Measurements from ENCODE around the gene BRD3.
A peak's percentile ranks its signal among the peaks of the same experiment; 100 is the strongest.
"Not testable (repeated sequence)": the region's sequence is repeated elsewhere in the genome, so short reads cannot be mapped to it uniquely, and the experiment has no call there.

The BRD3 gene

DNA sequence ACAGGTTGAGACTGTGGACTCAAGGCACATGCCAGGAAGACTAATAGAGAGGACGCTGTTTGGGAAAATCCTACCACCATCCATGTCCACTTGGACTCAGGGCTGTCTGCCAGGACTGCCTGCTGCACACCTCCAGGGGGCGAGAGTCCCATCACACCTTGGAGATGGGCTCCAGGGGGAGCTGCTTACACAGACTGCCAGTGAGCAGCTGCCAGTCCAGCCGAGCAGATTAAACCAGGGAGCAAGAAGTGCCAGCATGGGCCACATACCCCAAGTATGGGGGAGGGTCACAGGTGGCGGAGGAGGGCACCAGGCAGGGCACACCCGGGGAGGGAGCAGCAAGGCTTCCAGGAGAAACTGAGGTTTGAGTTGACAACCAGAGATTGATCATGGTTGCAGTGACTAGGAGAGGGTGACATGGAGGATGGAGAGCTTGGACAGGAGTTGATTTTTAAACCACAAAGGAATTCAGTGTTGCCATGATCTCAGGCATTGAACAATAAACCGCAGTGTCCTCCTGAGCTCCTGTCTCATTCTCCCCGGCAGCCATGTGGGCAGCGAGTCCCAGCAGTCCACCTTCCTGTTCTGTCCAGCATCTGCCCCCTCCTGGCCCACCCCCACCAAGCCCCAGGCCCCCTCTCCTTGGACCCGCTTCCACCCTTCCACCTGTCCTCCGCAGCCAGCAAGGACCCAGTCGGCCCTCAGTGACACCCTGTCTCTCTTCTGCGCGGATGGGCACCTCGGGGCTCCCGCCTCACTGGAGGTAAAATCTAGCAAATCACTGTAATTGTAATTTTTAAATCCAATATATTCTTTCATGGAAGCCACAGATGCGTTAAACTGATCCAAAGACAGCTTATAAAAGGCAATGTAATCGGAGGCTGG is 72.6 kb downstream of the BRD3 start:
- FAIRE-seq = no peak
- DNase-seq (ENCODE audit: insufficient read length, low spot score) = no peak

DNA sequence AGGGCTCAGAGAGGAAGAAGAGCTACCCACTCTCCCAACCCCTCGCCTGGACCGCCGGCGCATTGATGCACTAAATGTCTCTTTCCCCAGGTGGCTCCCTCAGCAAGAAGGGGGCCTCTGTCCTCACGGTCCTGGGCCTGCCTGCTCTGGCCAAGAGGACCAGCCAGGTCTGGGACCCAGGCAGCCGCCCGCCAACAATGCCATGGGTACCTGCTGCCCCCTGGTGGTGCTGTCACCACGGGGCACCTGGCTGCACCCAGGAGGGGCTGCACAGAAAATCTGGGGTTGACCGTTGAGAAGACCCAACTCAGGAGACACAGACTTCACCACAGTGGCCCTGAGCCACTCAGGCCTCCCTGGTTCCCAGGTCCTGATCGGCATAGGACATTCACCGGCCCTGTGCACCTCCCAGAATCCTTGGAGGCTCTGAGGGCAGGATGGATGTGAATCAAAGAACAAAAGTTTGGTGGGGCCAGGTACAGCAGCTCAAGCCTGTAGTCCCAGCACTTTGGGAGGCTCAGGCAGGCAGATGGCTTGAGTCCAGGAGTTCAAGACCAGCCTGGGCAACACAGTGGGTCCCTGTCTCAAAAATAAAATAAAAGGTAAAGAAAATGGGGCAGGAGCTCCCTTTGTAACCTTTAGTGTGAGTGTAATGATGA is 73.3 kb downstream of the BRD3 start:
- FAIRE-seq (peak; percentile 76), DNase-seq (ENCODE audit: insufficient read length, low spot score) (peak; percentile 75)

DNA sequence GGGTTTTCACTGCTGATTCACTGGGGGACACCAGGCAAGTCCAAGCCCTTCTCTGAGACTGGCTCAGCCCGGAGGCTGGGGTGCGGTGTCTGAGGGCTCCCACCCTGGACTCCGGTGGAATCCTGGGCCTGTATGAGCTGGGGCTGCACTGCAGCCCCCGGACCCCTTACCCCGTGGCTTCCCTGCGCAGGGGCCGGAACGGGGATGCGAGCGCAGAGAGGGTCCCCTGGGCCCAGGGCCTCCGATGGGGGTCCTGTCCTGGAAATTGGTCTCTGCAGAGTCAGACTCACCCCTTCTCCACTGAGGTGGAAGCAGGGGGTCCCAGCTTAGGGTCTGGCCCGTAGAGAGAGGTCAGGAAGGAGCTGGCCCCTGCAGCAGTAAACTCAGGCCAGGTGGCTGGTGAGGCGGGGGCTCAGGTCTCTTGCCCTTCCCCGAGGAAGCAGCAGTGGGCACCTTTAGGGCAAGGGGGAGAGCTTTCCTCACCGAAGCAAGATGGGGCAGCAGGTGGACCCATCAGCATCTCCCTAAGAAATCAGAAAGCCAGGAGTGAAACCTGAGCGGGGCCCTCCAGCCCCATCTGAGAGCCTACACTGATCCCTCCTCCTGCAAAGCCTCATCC is 74.1 kb downstream of the BRD3 start:
- DNase-seq (ENCODE audit: insufficient read length, low spot score) = no peak
- FAIRE-seq = no peak

DNA sequence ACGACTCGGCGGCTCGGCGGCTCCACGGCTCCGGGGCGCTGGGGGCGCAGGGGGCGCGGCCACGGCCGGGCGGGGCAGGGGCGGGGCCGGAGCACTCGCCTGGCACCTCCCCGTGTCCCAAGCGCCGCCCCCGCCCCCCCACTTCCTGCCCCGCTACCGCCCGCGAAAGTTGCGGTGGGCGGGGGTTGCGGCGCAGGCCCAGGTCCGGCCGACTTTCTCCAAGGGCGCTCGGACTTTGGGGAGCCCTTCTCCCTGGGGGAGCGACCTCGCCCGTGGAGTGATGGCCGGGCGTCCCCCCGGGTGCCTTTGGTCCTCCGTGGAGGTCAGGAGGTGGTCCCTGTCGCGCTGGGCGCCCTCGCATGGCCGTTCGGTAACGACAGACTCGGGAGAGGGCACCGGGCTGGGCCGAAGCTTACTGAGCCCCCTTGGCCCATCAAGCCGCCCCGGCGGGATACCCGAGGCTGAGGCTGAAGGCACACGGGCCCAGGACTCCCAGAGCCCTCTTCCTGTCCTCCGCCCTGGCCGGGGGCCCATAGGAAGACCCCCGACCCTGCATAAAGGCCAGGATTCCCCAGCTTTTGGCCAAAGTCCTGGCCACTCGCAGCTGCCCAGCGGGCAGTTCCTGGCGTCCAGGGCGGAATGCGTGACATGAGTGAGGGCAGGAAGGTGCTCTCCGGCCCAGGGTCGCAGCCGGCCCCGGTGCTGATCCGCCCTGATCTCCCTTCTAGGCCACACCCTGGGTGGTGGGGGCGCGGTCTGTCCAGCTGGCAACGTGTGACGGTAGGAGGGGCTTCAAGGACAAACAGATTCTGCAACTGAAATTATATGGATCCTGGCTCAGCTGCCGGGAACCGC is 74.8 kb downstream of the BRD3 start:
- FAIRE-seq (peak; percentile 57), DNase-seq (ENCODE audit: insufficient read length, low spot score) (peak; percentile 67)

DNA sequence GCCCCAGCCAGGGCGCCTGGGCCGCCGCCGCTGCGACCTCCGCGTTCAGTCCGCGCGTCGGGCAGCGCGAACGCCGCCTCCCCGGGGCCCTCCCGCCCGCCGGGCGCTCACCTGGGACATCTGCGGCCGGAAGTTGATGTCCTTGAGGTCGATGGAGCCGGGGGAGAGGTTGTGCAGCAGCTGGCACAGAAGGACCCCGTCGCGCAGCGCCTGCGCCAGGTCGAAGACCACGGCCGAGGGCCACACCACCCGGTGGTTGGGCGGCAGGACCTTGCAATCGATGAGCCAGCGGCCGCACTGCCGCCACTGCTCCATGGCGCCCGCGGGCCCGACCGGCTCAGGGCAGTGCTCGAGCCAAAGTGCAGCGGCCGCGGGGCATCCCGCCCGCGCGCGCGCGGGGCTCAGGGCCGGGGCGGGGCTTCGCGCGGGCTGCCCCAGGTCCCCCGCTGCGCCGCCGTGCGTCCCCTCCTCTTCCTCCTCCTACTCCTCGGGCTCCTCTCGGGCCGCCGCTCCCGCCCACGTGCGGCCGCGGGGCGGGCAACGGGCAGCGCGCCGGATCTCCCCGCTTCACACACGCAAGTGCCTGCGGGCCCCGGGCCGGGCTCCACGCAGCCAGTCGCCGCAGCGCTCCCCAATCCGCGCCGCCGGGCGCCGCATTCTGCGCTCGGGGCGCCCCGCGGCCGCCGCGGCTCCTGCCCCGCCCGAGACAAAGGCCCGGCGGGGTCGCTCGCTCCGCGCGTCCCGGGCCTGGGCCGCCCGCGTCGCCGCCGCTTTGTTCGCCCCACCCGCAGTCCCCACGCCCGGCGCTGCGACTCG is 75.7 kb downstream of the BRD3 start, which contains the start of gene VAV2:
Gene VAV2 (minus strand): TSS at position 361 of the 816 bp plus-strand sequence. CDS start 46 bp downstream, at position 315.
- peak; percentile 27 for DNase-seq (ENCODE audit: insufficient read length, low spot score)
- no peak for FAIRE-seq

DNA sequence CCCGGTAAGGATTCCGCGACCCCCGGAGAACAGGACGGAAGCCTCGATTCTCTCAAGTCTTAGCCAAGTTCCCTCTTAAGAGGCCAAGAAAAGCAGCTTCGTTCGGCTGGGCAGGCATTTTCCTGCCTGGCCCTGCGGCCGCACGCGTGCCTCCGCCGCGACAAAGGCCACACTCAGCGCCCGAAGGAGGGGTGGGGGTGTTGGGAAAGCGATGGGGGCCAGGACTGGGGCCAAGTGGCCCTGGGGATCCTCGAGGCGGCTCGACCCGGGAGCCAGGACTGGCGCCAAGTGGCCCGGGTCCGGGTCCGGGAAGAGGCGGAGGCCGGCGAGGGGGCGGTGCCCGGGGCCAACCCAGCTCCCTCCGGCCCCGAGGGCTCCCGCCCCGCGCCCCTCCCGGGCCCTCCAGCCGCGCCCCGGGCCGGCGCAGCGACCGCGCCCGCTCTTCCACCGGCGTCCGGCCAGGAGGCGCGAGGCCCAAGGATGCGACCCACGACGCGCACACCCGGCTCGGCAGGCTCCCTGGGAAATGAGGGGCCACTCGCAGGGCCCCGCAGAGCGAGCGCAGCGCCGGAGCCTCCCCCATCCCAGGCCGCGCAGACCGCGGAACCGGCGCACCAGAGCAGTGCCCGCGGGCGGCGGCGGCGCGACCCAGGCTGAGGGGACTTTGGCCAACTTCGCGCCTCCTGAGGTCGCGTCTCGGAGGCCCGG is 76.5 kb downstream of the BRD3 start:
- no peak for FAIRE-seq
- no peak for DNase-seq (ENCODE audit: insufficient read length, low spot score)

DNA sequence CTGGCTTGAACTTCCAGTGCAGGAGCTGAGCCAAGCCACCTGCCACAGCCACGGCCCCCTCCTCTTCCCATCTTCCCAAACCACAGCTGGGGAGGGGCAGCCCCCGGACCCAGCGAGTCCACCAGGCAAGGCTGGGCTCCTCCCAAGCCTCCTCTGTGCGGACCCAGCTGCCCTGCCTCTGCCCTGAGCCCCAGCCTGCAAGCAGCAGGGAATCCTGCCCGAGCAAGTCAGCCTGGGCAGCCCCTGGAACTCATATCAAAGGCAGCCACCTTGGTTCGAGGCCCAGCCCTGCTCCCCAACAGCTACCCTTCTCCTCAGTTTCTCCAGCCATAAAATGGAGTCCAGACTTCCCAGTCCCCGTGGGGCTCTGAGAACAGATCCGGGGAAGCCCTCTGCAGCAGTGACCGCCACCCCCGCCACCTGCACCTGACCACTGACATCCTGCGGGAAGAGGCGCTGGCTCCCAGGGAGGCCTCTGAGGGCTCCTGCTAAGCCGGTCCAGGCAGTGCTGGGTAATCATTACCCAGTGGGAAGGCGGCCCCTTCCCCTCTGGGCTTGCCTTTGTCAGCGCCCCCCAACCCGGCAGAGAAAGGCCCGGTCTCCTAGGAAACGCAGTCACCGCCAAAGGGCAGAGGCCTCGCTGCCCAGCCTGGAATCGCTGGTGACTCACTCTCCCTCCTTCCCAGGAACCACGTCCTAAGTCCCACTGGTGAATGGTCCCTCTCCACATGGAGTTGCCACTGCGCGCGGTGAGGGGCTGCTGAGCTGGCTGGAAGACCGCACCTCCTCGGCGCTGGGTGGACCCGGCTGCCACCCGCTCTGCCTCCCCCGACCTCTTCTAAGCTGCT is 77.2 kb downstream of the BRD3 start:
- peak; percentile 55 for DNase-seq (ENCODE audit: insufficient read length, low spot score)
- FAIRE-seq = no peak

DNA sequence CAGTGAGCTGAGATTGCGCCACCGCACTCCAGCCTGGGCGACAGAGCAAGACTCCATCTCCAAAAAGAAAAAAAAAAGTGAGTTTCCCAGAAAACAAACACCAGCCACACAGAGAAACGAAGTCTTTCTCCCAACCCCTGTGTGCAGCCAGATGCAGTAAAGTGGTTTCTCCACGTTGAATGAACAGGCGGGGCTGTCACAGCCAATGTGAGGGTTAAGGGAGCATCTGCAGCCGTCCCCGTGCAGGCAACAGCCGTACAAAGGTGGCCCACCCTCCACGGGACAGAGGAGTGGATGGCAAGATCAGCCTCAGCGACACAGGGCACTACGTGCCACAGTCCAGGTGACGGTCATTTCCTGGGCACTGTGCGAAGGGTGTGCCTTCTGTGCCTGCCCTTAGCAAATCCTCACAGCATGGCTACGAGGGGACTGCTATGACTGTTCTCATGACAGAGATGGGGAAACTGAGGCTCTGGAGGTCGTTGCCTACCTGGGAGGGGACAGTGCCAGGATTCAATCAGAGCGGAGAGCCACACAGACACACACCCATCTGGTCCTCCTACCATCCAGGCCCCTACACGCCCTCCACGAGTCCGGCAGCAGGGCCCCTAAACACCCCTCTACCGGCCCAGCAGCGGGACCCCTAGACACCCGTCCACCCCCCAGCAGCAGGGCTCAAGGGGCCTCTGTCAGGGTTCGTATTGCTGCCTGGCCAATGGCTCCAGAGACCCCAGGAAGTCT is 78.0 kb downstream of the BRD3 start:
- FAIRE-seq (no peak), DNase-seq (ENCODE audit: insufficient read length, low spot score) (no peak)

DNA sequence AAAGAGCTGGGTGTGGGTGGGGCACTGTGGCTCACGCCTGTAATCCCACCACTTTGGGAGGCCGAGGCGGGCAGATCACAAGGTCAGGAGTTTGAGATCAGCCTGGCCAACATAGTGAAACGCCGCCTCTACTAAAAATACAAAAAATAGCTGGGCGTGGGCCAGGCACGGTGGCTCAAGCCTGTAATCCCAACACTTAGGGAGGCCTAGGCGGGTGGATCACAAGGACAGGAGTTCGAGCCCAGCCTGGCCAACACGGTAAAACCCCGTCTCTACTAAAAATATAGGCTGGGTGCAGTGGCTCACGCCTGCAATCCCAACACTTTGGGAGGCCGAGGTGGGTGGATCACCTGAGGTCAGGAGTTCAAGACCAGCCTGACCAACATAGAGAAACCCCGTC is 79.1 kb downstream of the BRD3 start:
- not testable (repeated sequence) for DNase-seq (ENCODE audit: insufficient read length, low spot score); FAIRE-seq

DNA sequence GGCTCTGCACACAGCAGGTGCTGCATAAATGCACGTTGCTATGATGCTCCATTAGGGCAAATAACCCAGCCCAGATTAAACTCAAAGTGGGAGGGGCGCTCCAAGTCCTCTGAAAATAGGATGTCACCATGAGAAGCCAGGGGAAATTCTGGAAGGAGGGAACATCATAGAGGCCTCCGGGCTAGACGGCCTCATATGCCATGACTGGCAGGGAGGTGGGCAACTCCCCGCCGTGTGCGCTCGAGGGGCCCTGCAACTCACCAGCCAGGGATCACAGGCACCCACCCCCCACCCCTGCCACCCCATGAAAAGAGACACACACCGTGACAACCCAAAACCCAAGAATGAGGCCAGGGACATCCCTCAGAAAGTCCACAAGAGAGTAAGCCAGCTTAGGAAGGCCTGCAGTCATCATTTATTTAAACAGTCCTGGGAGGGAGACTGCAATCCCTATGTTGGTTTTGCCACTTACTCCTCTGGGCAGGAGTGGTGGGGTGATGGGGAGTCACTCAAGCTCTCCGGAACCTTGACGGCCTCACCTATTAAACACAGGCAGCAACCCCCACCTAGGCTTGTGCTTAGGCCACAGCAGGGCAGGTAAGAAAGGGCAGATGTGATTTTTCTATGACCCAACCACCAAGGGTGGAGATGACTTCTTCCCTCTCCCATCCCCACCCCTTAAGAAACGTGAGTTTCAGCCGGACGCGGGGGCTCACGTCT is 79.7 kb downstream of the BRD3 start:
- DNase-seq (ENCODE audit: insufficient read length, low spot score) = no peak
- FAIRE-seq = no peak

DNA sequence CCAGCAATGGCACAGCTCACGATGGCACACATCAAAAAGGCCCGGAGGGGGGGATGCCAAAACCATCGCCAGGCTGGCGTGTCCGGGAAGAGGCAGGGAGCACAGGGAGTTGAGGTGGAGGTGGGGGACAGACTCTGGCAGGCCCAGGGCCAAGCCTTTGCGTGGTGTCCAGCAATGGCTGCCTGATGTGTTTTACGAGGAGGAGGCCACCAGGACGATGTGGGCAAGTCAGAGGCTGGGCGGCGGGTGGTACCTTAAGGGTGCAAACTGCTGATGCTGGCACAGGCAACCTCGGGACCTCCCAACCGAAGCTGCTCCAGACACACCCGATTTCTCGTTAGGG is 80.4 kb downstream of the BRD3 start:
- DNase-seq (ENCODE audit: insufficient read length, low spot score) (no peak), FAIRE-seq (no peak)

DNA sequence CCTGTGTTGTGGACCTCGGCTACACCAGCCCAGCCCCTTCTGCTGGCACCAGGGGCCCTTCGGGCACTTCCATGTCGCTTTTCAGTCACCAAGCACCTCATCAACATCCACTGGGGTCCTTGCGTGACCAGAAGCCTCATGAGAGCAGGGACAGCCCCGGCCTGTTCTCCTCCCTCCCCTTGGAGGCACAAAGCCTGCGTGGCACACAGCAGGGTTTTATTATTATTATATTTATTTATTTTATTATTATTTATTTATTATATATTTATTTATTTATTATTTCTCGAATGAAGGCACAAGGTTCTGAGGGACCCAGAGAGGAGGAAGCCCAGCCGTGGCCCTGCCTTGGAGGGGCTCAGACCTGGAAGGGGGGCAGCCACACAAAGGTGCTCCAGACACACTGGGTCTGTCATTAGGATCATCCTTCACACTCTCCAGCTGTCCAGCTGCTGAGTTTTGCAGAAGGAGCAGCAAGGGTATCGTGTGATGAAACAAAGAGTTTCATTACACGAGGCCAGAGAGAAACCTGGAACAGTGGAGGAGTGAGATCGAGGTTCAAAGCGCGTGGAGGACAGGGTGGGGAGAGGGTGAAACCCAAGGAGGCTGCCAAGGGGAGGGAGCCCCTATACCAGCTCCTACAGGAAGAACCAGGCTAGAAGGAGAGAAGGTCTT is 80.9 kb downstream of the BRD3 start:
- no peak for DNase-seq (ENCODE audit: insufficient read length, low spot score)
- no peak for FAIRE-seq

DNA sequence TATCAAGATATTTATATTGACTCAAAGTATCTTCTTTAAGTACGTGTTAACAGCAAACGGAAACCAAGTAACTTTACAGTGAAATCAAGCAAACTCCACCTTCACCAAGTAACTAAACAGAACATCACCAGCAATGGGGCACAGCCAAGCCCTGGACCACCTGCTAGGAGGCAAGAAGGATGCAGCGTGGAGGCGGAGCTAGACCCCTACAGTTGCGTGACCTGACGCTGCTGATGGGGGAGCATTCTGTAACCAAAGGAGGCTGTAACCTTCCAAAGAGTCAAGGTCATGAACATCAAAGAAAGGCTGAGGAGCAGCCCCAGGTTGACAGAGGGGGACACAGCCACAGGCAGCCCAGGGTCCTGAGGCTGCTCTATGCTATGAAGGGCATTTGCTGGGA is 81.8 kb downstream of the BRD3 start:
- DNase-seq (ENCODE audit: insufficient read length, low spot score) (no peak), FAIRE-seq (no peak)

DNA sequence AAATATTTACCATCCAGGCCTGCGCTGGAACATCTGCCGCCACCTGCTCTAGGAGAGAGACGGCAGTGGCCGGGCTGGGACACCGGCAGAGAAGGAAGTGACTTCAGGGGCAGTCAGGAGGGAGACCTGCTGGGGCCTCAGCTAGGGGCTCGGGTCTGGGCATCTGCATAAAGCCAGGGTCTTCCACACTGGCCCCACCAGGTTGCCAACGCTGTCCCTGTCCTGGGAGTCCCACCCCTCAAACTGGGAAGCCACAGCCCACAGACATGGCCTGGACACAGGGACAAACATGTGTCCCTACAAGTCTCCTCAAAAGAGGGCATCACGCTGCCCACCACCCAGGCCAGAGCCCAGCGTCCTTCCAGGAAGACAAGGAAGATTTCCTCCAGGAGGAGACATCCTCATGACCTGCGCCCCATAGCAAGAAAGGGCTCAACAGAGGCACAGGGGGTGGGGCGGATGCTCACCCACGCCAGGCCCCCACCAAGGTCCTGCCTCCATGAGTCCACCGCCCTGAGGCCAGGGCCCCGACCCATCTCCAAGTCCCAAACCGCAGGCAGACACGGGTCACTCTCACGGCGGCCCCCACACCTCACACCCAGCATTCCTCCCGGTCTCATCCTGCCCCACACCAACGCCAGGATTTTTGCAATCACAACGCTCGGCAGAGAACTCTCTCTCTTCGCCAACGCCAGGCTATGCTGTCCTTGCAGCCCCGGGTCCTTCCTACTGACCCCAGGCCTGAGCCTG is 84.7 kb downstream of the BRD3 start:
- DNase-seq (ENCODE audit: insufficient read length, low spot score) = no peak
- no peak for FAIRE-seq

DNA sequence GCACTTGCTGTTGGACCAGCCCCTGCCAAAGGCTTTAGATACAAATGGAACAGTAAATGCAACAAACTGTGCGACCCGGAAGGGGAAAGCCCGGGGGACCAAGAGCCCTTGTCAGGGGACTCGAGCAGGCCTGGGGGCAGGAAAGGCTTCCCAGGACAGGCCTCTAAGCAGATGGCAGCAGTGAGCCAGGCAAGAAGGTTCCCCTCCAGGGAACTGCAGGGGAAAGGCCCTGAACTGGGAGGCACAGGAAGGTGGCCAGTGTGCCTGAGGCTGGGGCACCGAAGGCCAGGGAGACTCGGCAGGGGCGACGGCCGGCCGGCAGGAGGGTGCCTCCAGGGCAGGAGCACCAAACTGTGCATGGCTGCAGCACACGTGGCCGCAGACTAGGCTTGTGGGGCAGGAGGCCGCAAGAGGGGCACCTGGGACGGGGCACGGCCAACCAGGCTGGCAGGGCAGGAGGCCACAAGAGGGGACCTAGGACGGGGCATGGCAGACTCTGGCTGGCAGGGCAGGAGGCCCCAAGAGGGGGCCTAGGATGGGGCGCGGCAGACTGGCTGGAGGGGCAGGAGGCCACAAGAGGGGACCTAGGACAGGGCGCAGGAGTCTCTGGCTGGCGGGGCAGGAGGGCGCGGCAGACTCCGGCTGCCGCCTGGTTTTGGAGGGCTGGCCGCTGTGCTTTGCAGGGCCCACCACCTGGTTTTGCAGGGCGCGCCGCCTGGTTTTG is 85.7 kb downstream of the BRD3 start:
- no peak for DNase-seq (ENCODE audit: insufficient read length, low spot score)
- FAIRE-seq = no peak

Data from HTR-8/SVneo (cell line).